IPS-18c (cell line): ENCODE results near the gene RRAGA.
"Not testable (repeated sequence)": the region's sequence is repeated elsewhere in the genome, so short reads cannot be mapped to it uniquely, and the experiment has no call there.

ENCODE experiments used
- H3K4me3 ChIP-seq: 2 replicates; pipeline ENCODE4 v1.7.0; 2013; ENCODE audit warnings: low read depth, mild to moderate bottlenecking, low read length, moderate library complexity; ENCODE audit not compliant: insufficient read depth
- H3K9me3 ChIP-seq: one replicate; pipeline ENCODE4 v1.6.1; 2013; ENCODE audit warnings: mild to moderate bottlenecking, low read length, moderate library complexity; ENCODE audit not compliant: control insufficient read depth, insufficient read depth

Gene RRAGA

DNA sequence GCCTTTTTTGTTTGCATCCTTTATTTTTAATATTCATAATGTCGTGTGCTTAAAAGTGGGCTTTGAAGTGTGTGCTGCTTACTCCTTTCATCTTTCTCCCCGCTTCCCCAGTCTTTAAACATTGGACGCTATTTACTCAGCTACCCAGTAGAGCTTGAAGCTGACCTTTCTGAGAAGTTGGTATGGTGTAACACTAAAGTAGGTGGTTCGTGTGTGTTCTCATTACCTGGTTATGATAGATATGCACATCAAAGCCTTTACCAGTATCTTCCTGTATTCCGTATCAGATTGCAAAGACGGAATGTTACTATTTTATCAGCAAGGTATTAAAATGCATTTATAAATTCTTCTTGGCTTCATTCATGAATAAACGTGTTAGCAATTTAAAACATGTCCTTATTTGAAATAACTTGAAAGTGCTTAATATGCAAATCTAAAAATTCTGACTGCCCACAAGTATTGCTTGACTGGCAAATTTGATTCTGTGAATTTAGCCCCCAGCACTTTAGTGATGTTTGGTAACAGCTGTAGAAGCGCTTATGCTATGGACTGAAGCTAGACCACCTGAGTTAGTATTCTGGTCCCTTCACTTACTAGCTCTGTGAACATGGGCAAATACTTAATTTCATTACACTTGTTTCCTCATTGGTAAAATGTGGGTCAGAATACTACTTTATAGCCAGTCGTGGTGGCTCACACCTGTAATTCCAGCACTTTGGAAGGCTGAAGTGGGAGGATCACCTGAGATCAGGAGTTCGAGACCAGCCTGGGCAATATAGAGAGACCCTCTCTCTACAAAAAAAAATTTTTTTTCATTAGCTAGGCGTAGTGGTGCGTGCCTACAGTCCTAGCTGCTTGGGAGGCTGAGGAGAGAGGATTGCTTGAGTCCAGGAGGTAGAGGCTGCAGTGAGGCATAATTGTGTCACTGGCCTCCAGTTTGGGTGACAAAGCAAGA is 1.7 kb downstream of the RRAGA start:
- Histone ChIP-seq H3K9me3 (no peaks in the 10 kb centered on the region), H3K4me3 (peak overlapping the region; percentile 81)

DNA sequence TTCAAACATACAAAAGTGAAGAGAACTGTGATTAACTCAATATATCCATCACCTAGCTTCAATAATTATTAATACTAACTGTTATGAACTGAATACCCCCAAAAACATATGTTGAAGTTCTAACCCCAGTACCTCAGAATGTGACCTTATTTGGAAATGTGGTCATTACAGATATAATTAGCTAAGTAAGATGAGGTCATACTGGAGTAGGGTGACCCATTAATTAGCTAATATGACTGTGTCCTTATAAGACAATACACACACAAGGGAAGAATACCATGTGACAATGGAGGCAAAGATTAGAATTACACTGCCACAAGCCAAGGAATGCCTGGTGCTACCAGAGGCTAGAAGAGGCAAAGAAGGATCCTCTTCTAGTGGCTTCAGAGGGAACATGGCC is 7.8 kb downstream of the RRAGA start:
- Histone ChIP-seq H3K4me3 (no peak overlapping the region), H3K9me3 (no peaks in the 10 kb centered on the region)

DNA sequence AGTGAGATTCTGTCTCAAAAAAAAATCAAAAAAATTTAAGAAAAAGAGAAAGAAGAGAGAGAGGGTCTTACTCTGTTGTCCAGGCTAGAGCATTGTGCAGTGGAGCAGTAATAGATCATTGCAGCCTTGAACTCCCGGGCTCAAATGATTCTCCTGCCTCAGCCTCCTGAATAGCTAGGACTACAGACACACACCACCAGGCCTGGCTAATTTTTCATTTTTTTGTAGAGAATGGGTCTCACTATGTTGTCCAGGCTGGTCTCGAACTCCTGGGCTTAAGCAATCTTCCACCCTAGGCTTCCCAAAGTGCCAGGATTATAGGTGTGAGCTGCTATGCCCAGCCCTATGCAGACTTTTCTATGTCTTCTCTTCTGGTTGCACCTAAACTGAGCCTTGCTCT is 25.0 kb downstream of the RRAGA start:
- Histone ChIP-seq H3K4me3 (no peak overlapping the region), H3K9me3 (peaks cover 2% of the 10 kb centered on the region)

DNA sequence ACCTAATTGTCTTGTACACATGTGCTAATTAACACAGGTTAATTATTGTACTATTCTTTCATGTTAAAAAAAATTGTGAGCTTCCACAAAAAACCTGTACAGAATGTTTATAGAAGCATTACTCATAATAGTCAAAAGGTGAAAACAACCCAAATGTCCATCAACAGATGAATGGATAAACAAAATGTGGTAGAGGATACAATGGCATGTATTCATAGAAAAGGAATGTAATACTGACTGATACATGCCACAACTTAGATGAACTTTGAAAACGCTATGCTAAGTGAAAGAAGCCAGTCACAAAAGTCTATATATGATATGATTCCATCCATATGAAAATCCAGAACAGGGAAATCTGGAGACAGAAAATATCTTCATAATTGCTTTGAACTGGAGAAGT is 25.6 kb downstream of the RRAGA start:
- Histone ChIP-seq H3K9me3 (peaks cover 2% of the 10 kb centered on the region), H3K4me3 (no peak overlapping the region)

DNA sequence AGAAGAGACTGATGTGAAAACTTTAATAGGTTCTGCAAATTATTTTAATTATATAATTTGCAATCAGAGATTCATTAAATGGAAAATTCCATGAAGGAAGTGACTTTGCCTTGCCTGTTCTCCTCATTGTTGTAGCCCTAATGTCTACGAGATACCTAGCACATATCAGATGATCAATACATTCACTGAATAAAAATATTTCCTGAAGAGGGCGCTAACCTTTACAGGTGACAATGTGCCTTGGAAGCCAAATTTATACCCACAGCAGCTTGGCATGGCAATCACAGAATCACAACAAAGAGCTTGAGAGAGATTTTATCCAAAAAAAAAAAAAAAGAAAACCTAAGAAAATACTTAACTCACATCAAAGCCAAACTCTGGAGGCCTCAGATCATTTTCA is 36.1 kb downstream of the RRAGA start:
- Histone ChIP-seq H3K9me3 (no peaks in the 10 kb centered on the region), H3K4me3 (no peak overlapping the region)

DNA sequence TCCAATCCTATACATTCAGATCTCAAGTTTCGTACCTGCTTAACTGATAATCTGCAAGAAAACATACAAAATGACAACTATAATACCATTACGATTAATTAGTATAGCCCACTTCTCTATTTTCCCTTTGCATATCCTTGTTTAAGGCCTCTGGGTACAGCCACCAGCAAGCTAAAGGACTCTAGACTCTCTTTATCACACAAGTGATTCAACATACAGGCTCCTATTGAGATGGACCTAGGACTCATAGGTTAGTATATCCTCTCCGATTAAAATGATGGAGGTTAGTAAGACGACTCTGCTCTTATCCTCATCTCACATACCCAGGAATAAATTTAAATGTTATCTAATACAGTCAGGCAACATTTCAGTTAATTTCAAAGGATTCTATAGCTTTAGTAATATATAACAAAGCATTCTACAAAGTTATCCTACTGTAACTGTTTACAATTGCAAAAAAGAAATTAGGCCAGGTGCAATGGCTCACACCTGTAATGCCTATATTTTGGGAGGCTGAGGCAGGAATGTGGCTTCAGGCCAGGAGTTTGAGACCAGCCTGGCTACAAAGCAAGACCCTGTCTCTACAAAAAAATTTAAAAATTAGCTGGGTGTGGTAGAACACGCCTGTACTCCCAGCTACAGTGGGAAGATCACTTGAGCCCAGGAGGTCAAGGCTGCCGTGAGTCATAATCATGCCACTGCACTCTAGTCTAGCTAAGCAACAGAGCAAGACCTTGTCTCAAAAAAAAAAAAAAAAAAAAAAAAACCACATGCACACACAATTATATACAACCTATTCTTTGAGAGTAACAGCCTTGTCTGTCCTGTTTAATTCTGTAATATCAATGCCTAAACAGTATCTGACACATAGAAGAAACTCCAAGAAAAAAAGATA is 38.1 kb downstream of the RRAGA start:
- Histone ChIP-seq H3K9me3 (no peaks in the 10 kb centered on the region), H3K4me3 (no peak overlapping the region)

DNA sequence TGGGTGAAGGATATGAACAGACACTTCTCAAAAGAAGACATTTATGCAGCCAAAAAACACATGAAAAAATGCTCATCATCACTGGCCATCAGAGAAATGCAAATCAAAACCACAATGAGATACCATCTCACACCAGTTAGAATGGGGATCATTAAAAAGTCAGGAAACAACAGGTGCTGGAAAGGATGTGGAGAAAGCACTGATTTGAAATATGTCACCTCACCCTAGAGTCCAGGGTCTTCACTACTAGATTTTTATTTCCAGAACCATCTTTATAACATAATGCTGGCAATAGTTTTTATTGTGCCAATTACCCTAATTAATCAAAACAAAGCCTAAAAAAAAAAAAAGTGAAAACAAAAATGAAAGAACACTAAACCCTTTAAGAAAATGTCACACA is 48.2 kb downstream of the RRAGA start:
- not testable (repeated sequence) for H3K4me3 ChIP-seq, H3K9me3 ChIP-seq
